HG03378 (cell line): ENCODE measurements around the gene DNASE1.
"Not testable (repeated sequence)": the region's sequence is repeated elsewhere in the genome, so short reads cannot be mapped to it uniquely, and the experiment has no call there.

Experiments
- ATAC-seq: cut with Tn5 transposase; IDR thresholded peaks from one replicate; pipeline ENCODE4 v1.9.1; 2021; ENCODE audit warnings: mild to moderate bottlenecking, moderate library complexity; ENCODE audit not compliant: unreplicated experiment

Gene DNASE1

DNA sequence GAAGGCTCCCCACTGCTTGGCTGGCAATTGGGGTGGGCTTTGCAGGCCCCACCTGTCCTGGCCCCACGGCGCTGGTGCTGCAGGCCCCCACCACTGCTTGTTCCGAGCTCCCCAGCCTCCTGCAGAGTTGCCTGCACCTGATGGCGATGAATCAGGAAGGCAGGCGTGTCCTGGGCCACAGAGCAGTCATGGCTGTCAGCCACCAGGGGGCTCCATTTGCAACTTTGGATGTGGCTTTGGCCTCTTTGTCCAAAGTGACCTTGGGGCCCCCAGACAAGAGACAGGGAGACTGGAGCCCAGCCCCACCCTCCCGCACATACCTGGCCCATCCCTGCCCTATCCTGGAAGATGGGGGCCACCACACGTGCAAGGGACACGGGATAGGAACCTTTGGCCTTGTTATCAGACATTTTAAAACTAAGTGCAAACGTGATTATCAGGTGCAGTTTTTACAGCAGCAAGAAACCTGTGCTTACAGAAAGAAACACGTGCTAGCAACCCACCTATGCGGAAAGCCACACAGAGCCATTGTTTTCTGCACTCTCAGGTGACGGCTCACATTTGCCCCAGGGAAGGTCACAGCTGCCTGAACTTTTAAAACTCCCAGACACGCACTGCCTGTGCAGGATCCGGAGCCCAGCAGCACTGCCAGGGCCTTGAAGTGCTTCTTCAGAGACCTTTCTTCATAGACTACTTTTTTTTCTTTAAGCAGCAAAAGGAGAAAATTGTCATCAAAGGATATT, at the start of gene DNASE1:
Gene DNASE1 (plus strand): TSS at position 443 of the 743 bp plus-strand sequence. CDS start 683 bp downstream, outside the sequence.
- ATAC-seq = no peak

- ATAC-seq = no peak
Measured at GRCh38 chr16:3606441-3606840, 48.0 kb upstream of the DNASE1 start.

DNA sequence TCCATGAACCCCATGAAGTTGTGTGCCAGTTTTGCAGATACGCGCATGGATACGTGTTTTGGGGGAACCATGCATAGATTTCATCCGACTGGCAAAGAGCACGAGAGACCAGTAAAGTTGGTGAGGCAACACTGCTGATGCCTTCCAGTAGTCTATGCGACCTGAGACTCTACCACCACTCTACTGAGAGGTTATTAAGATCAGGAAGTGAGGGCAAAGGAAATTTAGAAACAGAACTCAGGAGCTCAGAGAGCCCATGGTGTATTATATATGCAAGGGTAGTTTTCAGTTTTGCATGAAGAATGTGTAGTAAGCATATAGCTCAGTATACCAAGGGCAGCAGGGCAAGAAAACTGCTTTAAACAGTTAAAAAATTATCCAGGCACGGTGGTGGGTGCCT, 47.3 kb upstream of the DNASE1 start:
- ATAC-seq = no peak

DNA sequence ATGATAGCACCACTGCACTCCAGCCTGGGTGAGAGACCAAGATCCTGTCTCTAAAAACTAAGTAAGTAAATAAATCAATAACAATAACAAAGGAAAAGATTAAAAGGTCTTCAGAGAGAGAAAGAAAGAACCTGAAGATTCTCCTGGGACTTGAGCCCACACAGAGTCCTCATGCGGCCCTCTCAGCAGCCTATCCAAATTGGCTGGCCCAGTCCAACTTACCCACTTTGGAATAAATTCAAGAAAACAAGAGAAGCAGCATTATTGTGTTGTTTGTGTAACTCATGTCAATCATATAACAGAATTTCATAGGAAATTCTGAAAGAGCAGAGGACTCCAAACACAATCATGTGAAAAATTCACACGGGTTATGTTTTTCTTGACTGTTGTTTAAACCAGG, 46.9 kb upstream of the DNASE1 start:
- ATAC-seq = no peak

DNA sequence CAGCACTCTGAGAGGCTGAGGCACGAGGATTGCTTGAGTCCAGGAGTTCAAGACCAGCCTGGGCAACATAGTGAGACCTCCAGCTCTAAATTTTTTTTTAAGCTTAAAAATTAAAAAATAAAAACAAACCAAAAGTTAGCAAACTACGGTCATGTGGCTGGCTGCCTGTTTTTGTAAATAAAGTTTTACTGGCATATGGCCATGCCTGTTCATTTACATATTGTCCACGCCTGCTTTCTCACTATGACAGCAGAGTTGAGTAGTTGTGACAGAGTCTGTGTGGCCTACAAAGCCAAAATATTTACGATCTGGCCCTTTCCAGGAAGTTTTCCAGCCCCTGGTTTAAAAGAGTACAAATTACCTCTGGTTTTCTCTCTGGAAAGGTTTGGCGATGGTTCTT, 46.4 kb upstream of the DNASE1 start:
- ATAC-seq = no peak

- ATAC-seq = not testable (repeated sequence)
Measured at GRCh38 chr16:3608976-3609375, 45.5 kb upstream of the DNASE1 start.

GRCh38 chr16:3609895-3610697, 44.4 kb upstream of the DNASE1 start:
- ATAC-seq = no peak

GRCh38 chr16:3610698-3611145, 43.8 kb upstream of the DNASE1 start:
- ATAC-seq = peak; percentile 9

GRCh38 chr16:3611146-3611975, 43.1 kb upstream of the DNASE1 start, which contains the start of gene SLX4:
TSS of gene SLX4 (minus strand) at chr16:3611606. CDS start at chr16:3608964, 2,642 bp downstream.
- peak; percentile 53 for ATAC-seq

- no peak for ATAC-seq
Measured at GRCh38 chr16:3612510-3613466, 41.7 kb upstream of the DNASE1 start.

GRCh38 chr16:3618769-3619141, 35.7 kb upstream of the DNASE1 start:
- no peak for ATAC-seq

DNA sequence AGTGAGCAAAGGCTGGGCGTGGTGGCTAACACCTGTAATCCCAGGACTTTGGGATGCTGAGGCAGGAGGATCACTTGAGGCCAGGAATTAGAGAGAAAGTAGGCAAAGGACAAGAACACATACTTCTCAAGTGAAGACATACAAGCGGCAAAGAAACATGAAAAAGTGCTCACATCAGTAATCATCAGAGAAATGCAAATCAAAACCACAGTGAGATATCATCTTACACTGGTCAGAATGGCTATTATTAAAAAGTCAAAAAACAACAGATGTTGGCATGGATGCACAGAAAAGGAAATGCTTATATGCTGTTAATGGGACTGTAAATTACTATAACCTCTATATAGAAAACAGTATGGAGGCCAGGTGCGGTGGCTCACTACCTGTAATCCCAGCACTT, 30.8 kb upstream of the DNASE1 start:
- ATAC-seq = no peak

DNA sequence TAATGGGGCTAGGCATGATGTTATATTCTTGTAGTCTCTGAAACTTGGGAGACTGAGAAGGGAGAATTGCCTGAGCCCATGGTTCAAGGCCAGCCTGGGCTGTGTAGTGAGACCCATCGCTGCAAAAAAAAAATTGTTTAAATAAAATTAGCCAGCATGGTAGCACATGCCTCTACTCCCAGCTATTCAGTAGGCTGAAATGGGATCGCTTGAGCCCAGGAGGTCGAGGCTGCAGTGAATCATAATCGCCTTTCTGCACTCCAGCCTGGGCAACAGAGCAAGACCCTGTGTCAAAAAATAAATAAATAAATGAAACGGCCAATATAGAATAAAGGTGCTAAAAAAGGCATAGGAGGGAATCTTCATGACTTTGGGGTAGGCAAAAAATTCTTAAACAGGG, 29.2 kb upstream of the DNASE1 start:
- ATAC-seq = no peak

DNA sequence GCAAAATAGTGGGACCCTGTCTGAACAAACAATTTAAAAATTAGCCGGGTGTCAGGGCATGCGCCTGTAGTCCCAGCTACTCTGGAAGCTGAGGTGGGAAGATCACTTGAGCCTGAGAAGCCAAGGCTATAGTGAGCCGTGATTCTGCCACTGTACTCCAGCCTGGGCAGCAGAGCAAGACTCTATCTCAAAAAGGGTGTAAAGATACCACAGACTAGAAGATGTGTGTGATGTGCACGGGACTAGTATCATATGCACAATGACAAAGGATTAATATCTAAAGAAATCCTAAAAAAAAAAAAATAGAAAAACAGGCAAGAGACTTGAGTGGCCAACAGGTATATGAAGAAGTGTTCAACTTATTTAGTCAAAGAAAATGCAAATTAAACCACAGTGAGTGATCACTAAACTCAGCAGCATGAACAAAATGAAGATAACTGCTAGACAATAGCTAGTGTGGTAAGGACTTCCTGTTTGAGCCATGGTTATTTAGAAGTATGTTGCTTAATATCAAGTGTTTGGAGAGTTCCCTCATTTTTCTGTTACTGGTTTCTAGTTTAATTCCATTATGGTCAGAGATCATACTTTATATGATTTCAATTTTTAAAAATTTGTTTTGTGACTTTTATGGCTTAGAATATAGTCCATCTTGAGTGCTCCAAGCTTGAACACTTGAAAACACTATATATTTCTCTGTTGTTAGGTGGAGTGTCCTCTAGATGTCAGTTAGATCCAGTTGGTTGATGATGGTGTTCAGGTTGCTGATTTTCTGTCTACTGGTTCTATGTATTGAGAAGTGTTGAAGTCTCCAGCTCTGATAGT, 28.4 kb upstream of the DNASE1 start:
- ATAC-seq = peak; percentile 44

GRCh38 chr16:3637371-3637923, 17.0 kb upstream of the DNASE1 start:
- ATAC-seq = no peak

DNA sequence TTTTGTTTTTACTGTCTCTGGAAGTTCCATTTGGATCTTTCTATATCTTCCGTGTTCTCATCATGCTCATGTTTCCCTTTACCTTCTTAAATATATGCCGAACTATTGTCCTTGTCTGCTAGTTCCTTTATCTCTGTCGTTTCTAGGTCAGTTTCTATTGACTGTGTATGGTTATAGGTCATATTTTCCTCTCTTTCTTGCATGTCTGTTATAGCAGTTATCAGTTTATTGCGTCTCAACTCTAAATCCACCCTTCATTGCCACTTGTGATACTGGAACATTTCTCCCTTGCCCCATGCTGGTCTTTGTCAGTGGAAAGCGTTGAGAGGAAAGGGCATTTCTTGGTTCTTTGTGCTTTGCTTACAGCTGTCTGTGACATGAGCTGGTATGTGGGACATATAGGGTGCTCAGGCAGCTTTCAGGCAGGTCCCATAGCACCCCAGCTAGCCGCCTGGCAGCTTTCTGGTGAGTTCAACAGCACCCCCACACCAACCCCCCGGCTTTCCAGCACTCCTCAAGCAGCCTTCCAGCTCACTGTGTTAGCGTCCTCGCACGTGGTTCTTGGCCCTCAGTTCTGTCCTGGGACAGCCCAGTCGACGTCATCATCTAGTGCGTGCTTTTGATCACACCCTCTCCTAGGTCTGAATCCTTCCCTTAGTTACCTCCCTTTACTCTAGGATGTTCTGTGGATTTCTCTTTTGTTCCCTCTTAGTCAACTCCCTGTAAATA, 15.4 kb upstream of the DNASE1 start:
- no peak for ATAC-seq

- no peak for ATAC-seq
Measured at GRCh38 chr16:3640207-3640606, 14.3 kb upstream of the DNASE1 start.
